Subcutaneous adipose tissue (tissue), 4 donors: ENCODE measurements around the gene ERC1. TPM values are rescaled to one million over a fixed set of nuclear protein-coding genes. Genes with fewer than 3 reads are reported as not detected.

Source experiments
- total RNA-seq, 4 donors: library from RNA; depleted of rRNA; stranded (reverse); fragments of >200 nt; gene quantifications; one replicate each; pipeline ENCODE4 v1.1.0, GENCODE V29; 2016
- TF ChIP-seq, protein P1 (sequence below): fragments of 450-650 bp; IDR thresholded peaks from one replicate; pipeline ENCODE4 v1.5.1; 2016; ENCODE audit warnings: low read depth, mild to moderate bottlenecking, control low read depth, antibody characterized with exemption, moderate library complexity

Gene ERC1
- total RNA-seq, 4 donors from 2014 or later: 40.3 to 71.8 (median 62.3) TPM

- TF ChIP-seq, protein P1, sequence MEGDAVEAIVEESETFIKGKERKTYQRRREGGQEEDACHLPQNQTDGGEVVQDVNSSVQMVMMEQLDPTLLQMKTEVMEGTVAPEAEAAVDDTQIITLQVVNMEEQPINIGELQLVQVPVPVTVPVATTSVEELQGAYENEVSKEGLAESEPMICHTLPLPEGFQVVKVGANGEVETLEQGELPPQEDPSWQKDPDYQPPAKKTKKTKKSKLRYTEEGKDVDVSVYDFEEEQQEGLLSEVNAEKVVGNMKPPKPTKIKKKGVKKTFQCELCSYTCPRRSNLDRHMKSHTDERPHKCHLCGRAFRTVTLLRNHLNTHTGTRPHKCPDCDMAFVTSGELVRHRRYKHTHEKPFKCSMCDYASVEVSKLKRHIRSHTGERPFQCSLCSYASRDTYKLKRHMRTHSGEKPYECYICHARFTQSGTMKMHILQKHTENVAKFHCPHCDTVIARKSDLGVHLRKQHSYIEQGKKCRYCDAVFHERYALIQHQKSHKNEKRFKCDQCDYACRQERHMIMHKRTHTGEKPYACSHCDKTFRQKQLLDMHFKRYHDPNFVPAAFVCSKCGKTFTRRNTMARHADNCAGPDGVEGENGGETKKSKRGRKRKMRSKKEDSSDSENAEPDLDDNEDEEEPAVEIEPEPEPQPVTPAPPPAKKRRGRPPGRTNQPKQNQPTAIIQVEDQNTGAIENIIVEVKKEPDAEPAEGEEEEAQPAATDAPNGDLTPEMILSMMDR: no peak
These were observed 524.0 kb downstream of the ERC1 start for GRCh38 chr12:1515010-1515409.

DNA sequence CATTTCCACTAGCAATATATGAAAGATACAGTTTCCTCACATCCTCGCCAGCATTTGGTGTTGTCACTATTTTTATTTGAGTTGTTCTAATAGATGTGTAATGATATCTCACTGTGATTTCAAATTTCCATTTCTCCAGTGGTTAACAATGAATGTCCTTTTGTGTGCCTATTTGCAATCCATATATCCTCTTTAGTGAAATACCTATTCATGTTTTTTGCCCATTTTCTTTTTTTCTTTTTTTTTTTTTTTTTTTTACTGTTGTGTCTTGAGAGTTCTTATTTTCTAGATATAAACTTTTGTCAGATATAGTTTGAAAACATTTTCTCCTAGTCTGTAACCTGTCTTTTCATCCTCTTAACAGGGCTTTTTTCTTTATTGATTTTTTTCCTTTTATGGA, 524.4 kb downstream of the ERC1 start:
- TF ChIP-seq, protein P1: no peak

DNA sequence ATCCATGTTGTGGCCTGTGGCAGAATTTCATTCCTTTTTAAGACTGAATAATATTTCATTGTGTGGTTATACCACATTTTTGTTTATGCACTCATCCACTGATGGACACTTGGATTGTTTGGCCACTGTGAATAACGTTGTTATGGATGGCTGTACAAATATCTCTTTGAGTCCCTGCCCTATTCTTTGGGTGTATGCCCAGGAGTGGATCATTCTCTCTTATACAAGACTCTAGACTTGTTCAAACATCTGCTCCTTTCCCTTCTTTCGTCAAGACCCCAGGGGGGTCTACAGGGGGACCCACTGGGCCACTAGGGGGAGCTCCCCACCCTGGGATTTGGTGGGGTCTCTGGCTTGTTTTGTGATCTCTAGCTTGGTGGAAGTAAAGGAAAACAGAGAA, 526.0 kb downstream of the ERC1 start:
- TF ChIP-seq, protein P1: no peak

DNA sequence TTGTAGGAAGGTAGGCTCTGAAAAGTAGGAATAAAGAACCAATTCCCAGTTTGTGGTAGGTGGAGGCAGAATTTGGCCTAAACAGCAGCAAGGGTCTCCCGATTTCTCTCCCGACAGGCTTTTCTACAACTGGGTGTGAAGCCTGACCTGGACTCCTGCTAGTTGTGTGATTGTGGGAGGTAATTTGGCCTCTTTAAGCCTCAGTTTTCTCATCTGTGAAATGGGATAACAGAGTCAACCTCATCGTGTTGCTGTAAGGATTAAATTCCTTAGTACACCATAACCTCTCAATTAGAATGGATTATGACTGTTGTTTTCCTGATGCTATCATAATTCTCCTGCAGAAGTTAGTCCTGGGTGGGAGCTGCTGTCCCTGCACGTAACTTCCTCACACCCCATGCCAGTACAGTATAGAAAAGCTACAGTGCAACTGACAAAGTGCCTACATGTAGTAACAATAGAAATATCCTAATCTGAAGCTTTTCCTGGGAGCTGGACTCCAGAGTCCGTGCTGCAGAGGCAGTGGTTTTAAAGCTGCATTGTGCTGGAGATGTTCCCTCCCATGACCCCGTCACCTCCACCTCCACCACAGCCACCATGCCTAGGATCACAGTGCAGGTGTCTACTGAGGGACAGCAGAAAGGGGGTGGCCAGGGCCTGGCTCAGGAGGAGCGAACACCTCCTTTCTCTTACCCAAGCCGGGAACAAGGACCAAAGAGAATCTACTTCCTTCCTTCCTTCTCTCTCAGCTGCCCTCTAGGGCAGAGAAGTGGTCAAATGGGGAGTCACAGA, 526.9 kb downstream of the ERC1 start:
- TF ChIP-seq, protein P1: no peak

DNA sequence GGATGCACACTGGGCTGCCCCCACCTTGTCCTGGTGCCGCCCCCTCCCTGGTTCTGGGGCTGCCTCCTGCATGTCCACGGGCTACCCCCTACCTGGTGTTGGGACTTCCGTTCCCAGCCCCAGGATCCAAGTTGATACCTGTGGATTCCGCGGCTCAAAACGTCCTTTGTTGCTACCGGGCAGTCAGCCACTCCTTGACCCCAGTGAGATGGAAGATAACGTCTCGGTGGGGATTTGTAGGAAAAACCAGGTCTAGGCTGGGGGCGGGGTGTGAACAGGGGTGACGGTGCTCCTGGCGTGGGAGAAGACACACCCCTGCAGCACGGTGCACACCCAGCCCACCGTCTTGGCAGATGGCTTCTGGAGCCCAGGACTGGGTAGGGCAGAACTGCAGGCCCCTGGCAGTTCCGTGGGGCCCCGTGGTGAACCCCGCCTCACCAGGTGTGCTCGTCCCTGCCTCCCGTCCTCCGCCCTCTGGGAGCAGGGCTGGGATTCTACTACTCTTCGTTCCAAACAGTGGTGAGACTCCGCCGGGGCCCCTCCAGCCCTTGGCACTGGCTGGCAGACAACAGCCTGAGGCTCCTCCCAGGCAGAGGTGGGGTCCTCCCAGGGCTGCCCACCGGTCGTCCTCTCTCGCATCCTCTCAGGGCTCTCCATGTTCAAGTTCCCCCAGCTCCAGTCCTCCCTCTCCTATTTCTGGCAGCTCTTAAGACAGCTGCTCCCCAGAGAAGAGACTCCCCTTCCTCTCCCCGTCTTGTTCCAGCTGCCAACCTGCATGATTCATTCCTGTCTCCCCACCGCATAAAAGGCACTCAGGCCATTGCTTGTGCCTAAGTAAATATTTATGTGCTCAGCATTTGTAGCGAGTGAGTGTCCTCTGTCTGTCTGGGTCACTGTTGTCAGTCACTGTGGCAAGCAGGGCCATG, 527.8 kb downstream of the ERC1 start:
- TF ChIP-seq, protein P1: no peak

- TF ChIP-seq, protein P1: no peak
These were observed 528.6 kb downstream of the ERC1 start for GRCh38 chr12:1519642-1520041.

DNA sequence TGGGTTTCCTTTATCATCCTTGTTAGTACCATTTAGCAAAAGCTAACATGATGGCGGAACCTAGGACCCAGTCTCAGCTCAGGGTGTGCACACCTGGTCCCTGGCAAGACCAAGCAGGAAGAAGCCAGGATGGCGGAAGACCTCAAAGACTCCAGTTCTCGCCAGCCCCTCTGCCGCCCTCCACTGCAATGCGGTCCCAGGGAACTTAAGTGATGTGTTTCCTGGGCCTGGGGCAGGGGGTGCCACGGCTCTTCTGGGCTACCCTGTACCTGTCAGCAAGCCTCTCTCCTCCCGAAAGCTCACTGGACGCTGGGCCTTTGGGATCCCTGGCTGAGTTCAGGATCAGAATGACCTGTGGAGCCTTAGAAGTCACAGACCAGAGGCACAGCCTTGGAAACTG, 532.0 kb downstream of the ERC1 start:
- TF ChIP-seq, protein P1: no peak
